ENCODE measurements around the gene HMCN1.
"Not testable (repeated sequence)": the region's sequence is repeated elsewhere in the genome, so short reads cannot be mapped to it uniquely, and the experiment has no call there.

HMCN1 gene

GRCh38 chr1:185857442-185857841 lies 123.3 kb downstream of the HMCN1 start:
- FAIRE-seq, result no peak

GRCh38 chr1:185860311-185860710 lies 126.1 kb downstream of the HMCN1 start:
- FAIRE-seq, result no peak

- no peak for FAIRE-seq
Observed at GRCh38 chr1:185860859-185861258, 126.7 kb downstream of the HMCN1 start.

- FAIRE-seq, result no peak
Observed at GRCh38 chr1:185861630-185862029, 127.4 kb downstream of the HMCN1 start.

GRCh38 chr1:185862235-185862634 lies 128.0 kb downstream of the HMCN1 start:
- no peak for FAIRE-seq

- peak; percentile 33 for FAIRE-seq
Observed at GRCh38 chr1:185864331-185864730, 130.1 kb downstream of the HMCN1 start.

- FAIRE-seq, result no peak
Observed at GRCh38 chr1:185864889-185865517, 130.8 kb downstream of the HMCN1 start.

GRCh38 chr1:185869590-185869989 lies 135.4 kb downstream of the HMCN1 start:
- FAIRE-seq, result no peak

- FAIRE-seq, result no peak
Observed at GRCh38 chr1:185871627-185872150, 137.5 kb downstream of the HMCN1 start.

- peak; percentile 92 for FAIRE-seq
Observed at GRCh38 chr1:185874246-185874645, 140.1 kb downstream of the HMCN1 start.

- FAIRE-seq, result no peak
Observed at GRCh38 chr1:185880330-185880729, 146.1 kb downstream of the HMCN1 start.

- FAIRE-seq, result no peak
Observed at GRCh38 chr1:185880779-185881333, 146.7 kb downstream of the HMCN1 start.

- no peak for FAIRE-seq
Observed at GRCh38 chr1:185886046-185886445, 151.9 kb downstream of the HMCN1 start.

GRCh38 chr1:185886671-185887070 lies 152.5 kb downstream of the HMCN1 start:
- no peak for FAIRE-seq

- FAIRE-seq, result not testable (repeated sequence)
Observed at GRCh38 chr1:185892831-185893403, 158.7 kb downstream of the HMCN1 start.

GRCh38 chr1:185894791-185895190 lies 160.6 kb downstream of the HMCN1 start:
- no peak for FAIRE-seq

GRCh38 chr1:185895208-185895900 lies 161.2 kb downstream of the HMCN1 start:
- FAIRE-seq, result no peak

GRCh38 chr1:185896863-185897262 lies 162.7 kb downstream of the HMCN1 start:
- FAIRE-seq, result no peak

- FAIRE-seq, result no peak
Observed at GRCh38 chr1:185906186-185906585, 172.0 kb downstream of the HMCN1 start.

GRCh38 chr1:185907246-185907645 lies 173.1 kb downstream of the HMCN1 start:
- FAIRE-seq, result no peak

GRCh38 chr1:185911978-185912377 lies 177.8 kb downstream of the HMCN1 start:
- no peak for FAIRE-seq

GRCh38 chr1:185912504-185912903 lies 178.3 kb downstream of the HMCN1 start:
- no peak for FAIRE-seq

GRCh38 chr1:185914089-185914488 lies 179.9 kb downstream of the HMCN1 start:
- no peak for FAIRE-seq

- FAIRE-seq, result no peak
Observed at GRCh38 chr1:185916861-185917260, 182.7 kb downstream of the HMCN1 start.
